HG03025 (cell line): ENCODE results near the gene EIF4E3.

Experiments
- ATAC-seq: cut with Tn5 transposase; IDR thresholded peaks from one replicate; pipeline ENCODE4 v1.9.1; 2021; ENCODE audit warnings: mild to moderate bottlenecking, moderate library complexity; ENCODE audit not compliant: unreplicated experiment, low FRiP score

The EIF4E3 gene

DNA sequence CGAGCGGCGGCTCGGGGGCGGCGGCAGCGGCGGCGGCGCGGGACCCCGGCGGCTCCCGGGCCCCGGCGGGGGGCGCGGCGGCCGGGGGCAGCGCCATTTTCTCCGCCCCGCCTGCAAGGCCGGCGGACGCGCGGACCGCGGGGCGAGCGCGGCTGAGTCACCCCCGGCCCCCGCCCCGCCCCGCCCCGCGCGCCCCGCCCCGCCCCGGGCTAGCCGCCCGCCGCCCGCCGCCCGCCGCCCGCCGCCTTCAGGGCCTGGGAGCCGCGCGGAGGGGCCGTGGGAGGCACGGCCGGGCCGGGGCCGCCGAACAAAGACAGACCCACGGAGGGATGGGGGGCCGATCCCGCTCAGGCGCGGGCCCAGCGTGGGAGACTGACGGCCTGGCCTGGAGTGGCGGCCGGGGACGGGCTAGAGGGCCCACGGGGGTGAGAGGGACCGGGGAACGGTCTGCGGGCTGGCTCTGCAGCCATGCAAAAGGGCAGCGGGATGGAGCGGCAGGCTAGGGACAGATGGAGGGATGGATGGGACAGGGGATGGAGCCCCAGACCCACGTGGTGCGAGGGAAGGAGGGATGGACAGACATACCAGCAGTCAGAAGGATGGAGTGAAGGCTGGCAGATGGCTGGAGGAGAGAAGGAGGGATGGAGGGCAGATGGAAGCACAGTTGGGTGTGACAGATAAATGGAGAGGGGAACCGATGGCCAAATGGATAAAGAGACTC lies at the start of gene EIF4E3:
Gene EIF4E3 (minus strand): TSS at position 132 of the 721 bp plus-strand sequence. CDS start 35 bp downstream, at position 97.
- peak; percentile 41 for ATAC-seq

DNA sequence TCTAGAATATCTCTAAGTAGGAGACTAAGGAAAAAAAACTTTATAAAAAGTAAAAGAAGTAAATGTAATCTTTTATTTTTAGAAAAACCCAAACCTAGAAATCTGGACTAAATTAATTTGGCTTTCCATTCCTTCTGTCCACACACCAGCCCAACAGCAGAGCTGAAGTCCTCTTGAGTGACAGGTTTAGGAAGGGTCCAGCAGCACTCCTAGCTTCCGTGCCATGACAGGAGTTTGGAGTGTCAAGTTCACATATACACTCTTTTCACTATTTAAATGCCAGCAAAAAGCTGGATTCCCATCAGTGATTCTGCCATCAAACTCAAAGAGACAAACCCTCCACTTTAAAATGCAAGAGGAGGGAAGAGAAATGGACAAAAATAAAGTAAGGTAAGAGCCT lies 46.7 kb upstream of the EIF4E3 start:
- no peak for ATAC-seq

DNA sequence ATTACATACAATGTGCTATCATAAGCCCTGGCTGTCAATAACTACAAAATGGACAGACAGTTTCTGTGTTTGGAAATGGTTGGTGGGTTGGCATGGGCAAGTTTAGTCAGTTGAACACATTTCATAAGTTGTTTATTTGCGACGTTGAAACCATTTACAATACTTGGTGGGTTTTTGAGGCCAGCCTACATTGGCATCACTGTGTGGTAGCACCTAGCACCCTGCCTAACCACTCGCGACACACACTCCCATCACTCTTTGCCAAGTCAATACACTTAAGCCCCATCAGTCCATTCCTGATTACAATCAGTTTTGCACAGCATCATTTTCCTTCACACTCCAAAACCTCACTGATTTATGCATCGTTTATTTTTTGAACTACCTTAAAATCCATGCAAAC lies 45.9 kb upstream of the EIF4E3 start:
- ATAC-seq: no peak

DNA sequence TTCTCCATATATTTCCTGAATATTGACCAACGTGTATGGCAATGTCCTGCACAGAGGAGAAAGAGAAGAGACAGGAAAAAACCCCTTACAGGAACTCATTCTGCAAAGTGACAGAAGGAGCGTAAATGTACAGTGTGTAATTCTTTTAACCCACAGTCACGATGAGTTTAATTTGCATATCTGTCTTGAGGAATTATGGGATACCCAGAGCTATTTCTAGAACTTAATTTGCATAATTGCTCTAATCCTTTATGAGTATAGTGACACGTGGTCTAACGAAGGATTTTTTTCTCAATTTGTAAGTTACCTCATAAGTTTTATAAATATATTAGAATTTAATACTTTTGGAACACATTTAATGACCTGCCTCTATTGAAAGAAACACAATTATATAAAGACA lies 38.2 kb upstream of the EIF4E3 start:
- no peak for ATAC-seq

DNA sequence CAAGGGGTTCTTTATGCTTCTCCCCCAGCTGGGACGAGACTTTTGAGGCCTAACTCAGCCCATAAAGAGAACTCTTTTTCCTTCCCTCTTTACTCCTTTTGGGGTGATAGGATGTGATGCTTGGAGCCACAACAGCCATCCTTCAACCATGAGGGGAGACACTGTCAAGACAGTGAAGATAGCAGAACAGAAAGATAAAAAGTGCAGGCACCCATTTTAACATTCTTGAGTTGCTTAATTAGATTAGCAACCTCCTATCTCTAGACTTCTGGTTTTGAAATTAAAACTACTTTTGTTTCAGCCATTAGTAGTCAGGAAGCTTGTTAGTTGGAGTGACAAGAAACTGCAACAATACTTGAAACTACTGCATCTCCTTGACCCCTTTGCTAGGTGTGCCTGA lies 34.9 kb upstream of the EIF4E3 start:
- no peak for ATAC-seq

DNA sequence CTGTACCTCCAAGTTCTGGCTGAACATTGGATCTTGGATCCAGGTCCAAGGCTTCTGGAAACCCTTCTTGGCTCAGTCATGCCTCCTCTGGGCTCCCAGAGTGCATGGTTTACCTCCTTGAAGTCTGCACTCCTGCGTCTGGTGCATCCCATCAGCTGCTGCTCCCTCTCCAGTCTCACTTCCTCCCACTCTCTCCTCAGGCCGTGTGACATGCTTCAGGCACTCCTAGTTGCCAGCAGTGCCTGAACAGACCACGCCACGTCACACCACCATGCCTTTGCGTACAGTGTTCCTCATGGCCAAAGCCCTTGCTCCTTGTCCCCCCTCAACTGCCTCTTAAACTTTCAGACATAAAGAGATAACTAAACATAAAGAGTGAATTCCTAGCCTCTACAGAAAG lies 34.2 kb upstream of the EIF4E3 start:
- no peak for ATAC-seq

DNA sequence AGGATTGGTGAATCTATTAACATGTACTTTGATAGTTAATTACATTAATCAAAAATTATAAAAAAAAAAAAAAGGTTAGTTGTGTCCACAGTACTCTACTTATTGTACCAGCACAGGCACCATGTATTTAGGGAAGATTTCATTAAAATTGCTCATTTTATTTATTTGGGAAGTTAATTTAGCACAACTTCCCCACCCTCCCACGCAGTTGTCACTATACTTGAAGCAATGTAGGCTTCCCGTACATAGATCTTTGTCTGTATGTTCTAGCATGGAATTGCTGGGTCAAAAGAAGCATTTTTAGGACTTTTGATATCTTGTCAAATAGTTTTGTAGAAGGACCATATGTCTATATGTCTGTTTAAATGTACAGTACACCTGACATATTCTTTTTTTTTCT lies 32.9 kb upstream of the EIF4E3 start:
- ATAC-seq: no peak

DNA sequence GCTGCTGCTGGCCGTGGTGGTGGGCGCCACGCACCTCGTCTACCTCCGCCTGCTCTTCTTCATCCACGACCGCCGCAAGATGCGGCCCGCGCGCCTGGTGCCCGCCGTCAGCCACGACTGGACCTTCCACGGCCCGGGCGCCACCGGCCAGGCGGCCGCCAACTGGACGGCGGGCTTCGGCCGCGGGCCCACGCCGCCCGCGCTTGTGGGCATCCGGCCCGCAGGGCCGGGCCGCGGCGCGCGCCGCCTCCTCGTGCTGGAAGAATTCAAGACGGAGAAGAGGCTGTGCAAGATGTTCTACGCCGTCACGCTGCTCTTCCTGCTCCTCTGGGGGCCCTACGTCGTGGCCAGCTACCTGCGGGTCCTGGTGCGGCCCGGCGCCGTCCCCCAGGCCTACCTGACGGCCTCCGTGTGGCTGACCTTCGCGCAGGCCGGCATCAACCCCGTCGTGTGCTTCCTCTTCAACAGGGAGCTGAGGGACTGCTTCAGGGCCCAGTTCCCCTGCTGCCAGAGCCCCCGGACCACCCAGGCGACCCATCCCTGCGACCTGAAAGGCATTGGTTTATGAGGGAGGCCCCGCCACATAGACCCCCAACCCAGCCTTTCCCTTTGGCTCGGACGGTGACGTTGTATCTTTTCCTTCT lies 29.5 kb upstream of the EIF4E3 start:
- no peak for ATAC-seq

DNA sequence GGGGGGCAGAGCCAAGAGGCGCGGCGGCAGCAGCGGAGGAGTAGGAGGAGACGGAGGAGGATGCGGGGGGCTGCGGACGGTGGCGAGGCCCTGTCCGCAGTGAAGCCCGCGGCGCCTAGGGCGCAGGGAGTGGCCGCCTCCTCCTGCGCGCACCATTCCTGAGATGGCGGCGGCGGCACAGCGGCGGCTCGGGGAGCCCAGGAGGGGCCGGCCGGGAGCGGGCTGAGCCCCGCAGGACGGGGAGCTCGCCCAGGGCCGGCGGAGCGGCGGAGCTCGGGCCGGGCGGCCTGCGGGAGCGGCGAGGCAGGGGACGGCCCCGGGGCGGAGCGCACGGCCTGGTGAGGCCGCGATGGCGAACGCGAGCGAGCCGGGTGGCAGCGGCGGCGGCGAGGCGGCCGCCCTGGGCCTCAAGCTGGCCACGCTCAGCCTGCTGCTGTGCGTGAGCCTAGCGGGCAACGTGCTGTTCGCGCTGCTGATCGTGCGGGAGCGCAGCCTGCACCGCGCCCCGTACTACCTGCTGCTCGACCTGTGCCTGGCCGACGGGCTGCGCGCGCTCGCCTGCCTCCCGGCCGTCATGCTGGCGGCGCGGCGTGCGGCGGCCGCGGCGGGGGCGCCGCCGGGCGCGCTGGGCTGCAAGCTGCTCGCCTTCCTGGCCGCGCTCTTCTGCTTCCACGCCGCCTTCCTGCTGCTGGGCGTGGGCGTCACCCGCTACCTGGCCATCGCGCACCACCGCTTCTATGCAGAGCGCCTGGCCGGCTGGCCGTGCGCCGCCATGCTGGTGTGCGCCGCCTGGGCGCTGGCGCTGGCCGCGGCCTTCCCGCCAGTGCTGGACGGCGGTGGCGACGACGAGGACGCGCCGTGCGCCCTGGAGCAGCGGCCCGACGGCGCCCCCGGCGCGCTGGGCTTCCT lies 28.8 kb upstream of the EIF4E3 start, which contains the start of gene GPR27:
Gene GPR27 (plus strand): TSS at position 155 of the 909 bp plus-strand sequence. CDS start 195 bp downstream, at position 350.
- no peak for ATAC-seq

DNA sequence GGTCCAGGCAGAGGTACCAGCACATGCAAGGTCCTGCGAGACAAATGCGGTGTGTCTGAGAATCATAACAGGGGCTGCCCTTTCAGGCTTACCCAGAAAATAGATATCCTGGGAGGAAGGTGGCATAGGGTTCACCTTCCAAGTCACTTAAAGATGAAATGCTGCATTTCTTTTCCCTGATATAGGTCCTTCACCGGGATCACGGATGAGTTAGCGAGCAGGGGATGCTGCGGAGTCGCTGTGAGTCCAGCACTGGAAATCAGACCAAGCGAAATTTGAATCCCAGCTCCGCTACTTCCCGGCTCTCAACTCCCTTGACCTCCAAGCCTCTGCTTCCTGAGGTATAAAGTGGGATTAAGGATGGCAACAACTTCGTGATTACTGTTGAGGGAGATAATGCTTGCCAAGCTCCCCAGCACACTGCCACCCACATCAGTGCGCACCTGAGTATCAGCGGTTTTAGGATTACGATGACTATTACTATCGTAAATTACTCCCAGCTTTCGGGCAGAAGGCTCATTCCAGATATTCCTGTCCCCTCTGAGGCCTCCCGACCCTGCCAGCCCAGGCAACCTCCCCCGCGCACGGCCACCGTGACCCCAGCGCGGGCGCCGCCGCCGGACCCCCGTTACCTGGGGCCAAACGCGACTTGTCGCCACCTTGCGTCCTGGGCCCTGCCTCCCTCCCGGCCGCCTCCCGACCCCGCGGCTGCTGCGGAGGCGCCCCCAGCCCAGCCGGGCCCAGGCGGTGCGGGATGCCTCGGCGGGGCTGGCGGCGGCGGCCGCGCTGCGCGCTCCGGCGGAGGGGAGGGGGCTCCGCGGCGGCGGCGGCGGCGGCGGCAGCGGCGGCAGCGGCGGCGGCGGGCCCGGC lies 27.9 kb upstream of the EIF4E3 start:
- no peak for ATAC-seq

DNA sequence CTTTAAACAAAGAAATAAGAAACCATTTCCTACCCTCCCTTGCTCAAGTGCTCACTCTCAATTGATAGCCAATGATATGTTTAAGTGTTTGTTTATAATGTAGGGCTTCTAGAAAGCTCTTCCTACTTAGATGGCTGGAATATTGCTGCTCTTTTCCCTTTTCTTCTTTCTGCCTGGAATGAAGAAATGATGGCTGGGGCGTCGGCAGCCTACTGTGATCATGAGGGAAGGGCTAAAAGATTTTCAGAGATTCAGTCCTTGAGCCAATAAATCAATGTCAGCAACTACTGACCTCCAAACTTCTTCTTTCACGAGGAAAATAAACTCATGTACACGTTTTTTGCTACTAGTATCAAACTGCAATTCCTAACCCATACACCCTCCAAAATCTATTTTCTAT lies 26.4 kb upstream of the EIF4E3 start:
- ATAC-seq: no peak

DNA sequence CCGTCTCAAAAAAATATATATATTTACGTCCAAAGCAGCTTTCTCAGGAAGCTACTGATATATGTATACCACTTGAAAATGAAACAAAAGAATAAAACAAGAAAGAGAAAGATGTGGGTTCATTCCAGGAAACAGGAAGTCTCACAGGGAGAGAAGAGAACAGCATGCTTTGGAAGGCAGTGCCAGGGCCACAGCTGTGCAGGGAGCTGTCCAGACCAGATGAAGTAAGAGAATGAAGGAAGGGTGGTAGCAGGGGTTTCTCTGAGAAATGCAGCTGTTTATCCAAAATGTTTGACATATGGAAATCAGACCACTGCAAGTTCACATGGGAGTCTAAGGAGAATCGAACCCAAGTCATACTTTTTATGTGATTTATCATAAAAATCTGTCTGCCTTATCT lies 19.5 kb upstream of the EIF4E3 start:
- no peak for ATAC-seq

DNA sequence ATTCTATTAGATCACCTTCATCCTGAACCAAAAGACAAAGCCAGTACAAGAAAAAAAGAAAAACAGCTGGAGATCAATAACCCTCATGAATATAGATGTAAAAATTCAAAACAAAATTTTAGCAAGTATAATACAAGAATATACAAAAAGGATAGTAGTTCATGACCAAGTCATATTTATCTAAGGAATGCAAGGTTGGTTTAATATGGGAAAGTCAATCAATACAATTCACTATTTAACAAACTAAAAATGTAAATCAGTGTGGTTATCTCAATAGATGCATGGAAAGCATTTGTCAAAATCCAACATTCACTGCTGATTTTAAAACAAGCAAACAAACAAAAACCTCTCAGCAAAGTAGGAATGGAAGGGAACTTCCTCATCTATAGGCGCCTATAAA lies 17.4 kb upstream of the EIF4E3 start:
- no peak for ATAC-seq

DNA sequence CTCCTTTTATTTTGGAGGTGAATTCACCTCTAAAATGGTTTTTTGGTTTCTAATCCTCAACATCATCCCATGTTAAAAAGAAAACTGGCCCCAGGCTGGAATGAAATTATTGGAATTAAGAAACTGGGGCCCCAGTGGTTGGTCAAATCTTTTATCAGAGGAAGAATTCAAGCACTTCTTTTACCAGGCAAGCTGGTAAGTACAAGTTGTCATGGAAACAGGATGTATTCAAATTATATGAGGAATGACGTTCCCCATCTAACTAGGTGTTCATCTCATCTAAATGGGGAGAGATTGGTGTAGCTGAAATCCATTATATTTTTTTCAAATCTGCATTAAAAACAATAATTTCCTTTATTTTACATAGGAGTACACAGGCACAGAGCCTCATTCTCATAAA lies 9.7 kb upstream of the EIF4E3 start:
- no peak for ATAC-seq

DNA sequence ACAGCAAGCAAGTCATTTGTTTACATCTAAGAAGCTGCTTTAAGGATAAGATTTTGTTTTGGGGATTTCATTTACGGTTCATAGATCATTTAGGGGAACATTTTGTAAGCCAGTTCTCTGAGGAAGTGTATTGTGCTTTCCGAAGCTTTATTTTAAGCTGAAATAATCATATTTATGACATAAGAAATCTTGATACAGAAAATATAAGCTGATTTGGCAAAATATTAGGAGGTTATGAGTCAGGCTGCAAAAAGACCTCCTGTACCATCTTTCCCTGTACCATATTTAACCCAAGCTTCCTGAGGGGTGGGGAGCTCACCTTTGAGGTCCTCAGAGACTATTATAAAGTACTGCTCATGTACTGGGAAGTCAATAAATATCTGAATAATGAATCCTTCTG lies 8.1 kb upstream of the EIF4E3 start:
- ATAC-seq: no peak

DNA sequence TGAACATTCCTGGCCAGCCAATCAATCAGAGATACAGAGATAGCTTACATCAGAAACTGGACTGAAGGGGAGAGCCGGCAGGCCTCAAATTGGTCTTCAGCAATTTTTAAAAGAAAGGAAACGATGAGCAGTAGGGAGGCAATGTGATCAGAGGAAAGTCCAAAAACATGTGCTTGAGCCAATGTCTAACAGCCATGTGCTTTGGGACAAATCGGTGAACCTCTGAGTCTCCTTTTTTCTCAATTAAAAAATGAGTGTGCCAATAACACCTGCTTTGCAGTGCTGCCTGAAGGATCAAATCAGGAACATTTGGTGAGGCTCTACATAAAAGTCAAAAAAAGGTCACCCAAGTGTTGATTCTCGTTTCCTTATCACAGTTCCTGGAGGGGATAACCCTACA lies 7.4 kb upstream of the EIF4E3 start:
- no peak for ATAC-seq

DNA sequence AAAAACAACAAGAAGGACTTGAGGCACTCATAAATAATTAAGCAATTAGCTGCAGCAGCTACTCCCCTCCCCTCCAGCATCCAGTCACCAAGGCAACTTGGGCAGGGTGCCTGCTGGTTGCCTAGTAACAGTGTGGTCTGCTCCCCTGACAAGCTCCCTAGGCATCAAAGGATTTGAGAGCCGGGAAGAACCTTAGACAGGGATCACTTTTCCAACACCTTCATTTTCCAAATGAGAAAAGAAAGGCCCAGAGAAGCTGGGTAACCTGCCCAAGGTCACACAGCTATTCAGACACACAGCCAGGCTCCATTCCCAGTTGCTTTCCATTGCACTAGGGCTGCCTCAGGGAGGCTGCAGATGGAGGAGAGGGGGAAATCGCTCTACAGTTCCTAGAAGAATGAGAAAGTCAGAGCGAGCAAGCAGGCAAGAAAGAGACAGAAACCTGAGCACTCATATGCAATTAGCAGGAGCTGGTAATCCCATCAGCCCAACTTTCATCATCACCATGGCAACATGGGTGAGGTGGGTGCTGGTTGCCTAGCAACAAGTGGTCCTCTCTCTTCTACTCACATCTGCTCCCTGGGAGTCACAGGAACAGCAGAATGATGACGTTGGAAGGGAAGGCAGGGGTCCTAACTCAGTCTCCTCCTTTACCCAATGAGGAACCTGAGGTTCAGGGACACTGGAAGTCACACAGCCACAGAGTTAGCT lies 3.6 kb upstream of the EIF4E3 start:
- ATAC-seq: no peak

DNA sequence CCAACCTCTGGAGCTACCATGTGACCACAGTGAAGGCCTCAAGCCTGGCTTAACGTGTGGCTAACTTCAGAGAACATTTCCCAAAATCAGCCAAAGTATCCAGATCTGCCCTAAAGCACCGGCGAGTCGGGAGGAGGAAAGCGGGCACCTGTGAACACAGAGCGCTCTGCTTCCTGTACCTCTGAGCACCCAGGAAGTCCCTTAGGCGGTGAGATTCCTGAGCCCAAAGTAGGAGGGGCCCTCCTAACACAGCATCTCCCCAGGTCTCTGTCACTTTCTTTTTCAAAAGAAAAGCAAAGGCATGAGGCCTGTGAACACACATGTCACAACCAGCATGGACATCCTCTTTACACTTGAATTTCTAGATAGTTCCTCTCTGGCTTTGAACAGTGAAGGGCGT lies 944 bp upstream of the EIF4E3 start:
- no peak for ATAC-seq

DNA sequence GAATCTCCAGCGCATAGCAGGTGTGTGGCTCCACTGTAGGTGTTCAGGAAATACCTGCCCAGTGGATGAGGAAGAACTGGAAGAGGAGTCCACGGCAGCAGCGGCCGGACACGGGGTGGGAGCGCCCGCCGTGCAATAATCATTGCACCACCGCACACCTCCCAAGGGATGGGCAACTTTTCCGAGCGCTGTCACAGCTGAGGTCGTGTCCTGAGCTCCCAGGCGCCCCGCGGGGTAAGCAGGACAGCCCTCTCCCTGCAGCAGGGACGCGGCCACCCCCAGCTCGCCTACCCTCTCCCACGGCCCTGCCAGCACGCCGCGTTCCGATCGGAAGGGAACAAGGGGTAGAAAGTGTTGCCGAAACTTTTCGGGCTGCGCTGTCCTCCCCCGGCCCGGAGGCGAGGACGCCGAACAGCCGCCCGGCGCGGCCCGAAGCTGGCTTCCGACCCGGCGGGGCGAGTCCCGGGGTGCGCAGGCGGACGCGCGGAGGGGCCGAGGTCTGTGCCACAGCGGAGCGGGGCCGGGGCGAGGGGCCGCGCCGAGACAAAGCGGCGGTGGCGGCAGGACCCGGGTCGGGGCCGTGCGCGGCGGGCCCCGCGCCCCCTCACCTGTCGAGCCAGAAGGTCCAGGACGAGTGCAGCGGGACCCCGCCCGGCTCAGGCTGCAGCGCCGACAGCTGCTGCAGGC lies 475 bp downstream of the EIF4E3 start:
- peak; percentile 43 for ATAC-seq
